Epidermal melanocyte (primary cell): ENCODE data around the gene KCNJ2.

Source experiments
- DNase-seq: peaks from one replicate; pipeline ENCODE4 v3.0.0; 2011; ENCODE audit warnings: low spot score; ENCODE audit not compliant: insufficient read length

Gene KCNJ2

DNA sequence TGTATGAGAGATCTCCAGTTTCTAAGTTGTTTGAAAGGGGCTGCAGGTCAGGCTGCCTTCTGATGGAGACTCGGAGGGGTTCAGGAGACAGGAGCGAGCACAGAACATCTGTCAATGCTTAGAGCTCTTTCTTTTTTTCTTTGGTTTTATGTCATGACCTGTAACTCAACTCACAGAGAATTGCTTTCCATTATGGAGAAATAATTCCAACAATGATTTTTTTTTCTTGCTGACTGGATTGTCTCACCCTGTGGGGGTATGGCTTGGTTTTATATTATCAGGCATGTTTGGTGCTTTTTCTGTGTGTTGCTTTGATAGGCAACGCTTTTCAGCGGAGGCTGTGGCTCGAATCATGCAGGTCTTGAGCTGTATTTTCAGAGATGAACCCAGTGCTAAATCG lies 10.7 kb upstream of the KCNJ2 start:
- DNase-seq = no peak

DNA sequence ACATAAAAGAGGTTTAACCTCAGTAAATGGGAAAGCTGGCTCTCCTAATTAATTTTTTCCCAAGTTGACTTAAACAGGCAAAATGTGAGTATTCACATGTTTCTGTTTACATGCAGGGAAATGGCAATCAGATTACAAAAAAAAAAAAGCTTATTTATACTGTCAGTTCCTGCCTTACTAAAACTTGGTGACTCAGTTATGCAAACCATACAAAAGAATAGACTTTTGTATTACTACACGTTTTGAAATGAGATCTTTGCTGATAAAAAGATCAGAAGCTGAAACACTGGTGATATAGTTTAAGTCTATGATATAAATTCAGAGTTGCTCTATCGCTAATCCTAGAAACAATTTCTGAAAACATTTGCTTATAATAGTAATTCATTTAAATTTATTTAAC lies 9.4 kb upstream of the KCNJ2 start:
- DNase-seq = no peak

DNA sequence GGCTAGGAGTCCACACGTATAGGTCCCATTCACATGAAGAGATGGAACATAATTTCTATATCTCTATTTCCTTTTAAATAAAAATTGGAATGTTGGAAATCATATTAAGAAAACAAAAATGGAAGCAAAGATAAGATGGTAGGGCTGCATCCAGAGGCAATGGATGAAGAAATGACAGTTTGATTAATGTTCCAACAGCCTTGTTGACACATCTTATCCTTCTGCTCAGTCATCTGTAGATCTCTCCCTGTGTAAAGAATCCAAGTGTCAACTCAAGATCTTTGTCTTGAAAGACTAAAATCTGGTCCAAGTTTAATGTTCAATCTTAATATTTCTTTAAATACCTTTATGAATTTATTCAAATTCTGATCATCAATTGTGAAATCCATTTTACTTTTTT lies 7.8 kb upstream of the KCNJ2 start:
- DNase-seq = no peak

DNA sequence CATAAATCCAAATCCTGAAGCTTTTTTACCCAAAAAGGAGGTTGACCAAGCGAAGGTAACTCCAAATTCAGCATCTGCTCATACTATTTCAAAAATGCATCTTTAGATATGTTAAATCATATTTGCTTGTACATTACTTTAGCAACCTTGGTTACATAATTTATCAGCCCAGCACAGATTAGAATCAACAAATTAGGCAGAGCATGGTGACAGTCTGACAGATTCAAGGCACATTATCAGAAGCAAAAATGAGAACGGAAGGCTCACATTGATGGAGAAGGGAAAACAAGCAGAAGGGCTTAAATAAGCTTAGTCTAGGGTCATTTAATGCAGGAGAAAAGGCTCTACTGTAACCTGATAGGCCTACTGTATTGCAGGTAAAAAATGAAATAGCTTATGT lies 3.9 kb upstream of the KCNJ2 start:
- DNase-seq = no peak

DNA sequence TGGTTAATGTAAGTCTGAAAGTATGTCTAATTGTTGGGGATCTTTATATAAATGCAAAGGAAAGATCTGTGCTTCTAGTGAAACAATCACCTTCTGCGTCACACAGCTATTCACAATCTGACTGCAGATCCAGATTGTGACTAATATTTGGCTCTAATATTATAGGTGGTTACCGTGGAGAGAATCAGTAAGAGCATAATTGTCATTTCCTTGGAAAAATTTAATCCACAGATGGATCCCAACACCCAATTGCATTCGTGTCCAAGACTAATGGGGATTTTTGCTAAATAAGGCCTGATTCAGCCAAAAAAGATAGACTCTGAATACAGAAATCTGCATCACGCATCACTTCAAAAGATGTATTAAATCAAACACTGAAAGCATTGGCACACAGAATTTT lies 2.7 kb upstream of the KCNJ2 start:
- DNase-seq = no peak

DNA sequence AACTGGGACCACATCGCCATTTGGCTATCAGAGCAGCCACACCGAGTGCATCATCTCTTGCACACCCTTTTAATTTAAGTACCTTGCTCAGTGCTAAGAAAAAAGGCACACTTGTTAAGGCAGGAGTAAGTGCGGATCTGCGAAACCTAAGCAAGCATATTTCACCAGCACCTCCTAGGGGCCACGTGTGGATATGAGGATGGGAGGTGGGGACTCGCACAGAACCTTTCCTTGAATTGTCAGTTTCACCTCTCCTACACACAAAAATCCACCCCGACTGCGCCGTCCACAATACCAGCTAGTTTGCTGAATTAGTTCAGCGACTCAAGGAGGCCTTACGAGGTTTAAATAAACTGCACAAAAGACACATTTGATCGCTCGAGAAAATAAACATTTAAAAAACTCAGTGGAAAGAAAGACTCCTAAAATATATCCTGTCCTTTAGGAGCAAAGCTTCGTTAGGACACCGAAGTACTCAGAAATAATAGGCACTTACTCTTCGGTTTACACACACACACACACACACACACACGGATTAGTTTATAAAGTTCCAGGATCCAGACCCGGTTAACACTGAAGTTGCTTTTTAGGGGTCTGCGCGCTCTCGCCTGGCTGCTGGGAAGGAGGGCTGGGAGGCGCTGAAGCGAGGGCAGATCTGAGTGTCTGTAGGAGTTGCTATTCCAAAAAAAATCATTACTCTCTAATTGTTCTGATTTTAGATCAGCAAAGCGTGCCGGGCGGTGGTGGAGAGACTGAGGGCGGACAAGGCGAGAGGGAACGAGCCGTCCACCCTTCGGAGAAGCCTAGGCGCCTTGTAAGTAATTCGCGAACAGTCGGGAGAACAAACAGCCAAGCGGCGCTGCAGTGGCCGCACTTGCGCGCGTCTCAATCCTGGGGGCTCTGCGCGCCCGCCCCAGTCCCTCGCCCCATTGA lies 1.0 kb upstream of the KCNJ2 start:
- no peak for DNase-seq

DNA sequence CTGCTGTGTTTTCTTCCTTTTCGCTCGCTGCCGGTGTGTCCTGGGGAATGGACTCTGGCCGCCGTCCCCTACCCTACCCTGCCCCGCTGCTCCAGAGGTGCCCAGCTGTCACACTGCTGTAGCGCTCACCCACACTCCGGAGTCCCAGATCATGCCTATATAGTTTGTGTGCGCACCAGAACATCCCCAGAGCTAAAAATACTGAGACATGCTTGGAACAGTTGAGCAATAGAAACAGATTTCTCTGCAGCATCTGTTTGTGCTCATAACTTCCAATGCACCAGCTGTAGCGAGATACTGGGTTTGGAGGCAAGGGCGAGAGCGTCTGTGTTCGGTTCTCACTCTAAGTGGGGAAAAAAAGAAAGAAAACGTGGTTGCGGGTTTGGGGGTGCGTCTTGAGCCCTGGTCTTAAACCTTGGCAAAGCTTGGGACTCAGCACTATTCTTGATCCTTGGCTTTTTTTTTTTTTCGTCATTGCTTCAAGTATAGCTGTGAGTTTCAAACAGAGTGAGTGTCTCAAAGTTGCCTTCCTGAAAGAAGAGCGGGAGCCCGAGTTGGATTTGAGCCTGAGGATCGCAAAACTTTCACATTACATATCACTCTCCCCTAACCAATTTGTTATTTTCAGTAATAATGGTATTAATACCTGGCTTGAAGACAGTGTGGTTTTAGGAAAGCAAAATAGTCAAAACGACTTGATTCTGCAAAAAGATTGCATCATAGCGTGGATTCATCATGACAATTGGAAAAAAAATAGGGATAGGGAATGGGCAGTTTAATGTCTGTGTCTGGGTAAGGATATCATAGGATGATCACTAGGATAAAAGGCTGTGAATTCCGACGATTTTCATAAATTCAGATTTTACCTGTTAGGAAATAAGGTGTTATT lies 621 bp downstream of the KCNJ2 start:
- DNase-seq = no peak

DNA sequence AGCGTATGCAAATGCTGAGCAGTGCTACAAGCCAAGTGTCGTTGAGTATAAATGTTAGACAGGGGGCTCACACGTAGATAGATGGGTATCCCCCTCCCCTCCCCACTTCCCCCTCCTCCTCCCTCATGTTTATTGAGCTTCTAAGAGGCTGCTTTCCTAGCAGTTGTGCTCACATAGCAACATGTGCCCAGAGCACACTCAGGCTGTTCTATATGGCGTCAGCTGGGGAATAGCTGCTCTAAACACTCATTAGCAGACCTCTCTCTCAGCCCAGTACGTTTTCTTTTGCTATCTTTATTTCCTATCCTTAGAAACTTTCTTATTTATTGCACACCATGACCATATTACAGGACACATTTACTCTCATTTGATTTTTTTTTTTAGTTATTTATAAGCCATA lies 1.8 kb downstream of the KCNJ2 start:
- no peak for DNase-seq

DNA sequence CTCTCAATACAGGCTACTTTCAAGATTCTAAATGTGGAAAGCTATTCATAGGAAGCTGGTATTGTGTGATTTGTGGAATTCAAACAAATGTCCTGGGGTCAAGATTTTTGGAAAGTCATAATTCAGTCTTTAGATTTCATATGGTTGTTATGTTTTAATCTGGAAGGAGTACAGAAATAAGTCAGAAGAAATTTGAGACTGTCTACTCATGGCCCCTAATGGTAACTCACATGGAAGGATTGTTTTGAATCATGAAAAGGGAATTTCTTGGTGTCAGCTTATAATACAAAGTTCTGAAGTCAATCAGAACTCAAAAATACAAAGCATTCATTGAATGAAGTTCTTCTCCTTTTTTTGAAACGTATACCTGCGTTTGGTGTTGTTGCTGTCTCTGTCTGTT lies 3.1 kb downstream of the KCNJ2 start:
- no peak for DNase-seq

DNA sequence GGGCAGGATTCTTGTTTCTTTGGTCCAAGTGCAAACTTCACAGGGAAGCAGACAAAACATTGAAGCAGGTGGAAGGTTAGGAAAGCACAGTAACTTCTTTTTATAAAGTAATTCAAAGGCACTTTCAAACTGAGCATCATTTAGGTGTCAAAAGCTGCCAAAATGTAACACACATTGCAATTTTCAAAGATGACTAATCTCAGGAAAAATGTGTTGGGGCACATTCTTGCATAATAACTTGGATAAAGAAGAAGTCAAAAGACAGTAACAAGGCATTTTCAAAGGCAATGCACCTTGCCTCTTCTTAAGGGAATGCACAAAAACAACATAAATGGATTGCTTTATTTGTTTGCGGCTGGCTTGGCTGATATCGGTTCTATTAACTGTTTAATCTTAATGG lies 3.6 kb downstream of the KCNJ2 start:
- DNase-seq = no peak

DNA sequence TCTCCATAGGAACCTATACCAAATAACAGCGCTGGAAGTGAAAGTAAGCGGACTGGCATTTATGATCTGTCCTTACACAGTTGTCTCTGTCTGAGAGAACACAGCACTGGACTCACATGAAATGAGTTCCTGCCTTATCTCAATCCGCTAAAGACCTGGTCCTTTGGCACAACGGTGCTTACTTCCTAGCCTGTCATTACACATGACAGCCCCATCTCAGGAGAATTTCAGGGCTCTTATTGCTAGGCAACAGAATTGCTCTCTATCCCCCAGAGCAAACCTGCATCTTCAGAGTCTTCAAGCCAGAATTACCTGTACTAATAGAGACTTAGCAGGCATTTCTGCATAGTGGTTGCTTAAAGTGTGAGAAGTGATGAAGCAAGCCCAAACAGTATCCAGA lies 4.3 kb downstream of the KCNJ2 start:
- no peak for DNase-seq

DNA sequence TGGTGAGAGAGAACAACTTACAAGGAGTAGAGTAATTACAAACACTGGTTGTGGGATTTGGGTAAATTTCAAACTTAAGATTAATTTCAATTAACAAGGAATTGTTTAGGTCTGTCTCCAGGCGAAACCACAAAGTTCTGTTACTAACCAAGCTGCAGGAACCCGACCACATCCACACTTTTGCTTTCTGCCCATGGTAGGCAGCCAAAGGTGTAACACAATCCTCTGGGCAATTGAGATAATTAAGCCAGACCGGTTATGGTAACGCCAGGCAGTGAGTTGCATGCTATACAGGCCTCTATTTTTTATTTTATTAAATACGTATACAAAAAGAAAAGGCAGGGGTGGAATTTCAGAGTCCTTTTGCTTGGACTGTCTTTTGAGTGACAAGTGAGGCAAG lies 12.0 kb downstream of the KCNJ2 start:
- DNase-seq = no peak

DNA sequence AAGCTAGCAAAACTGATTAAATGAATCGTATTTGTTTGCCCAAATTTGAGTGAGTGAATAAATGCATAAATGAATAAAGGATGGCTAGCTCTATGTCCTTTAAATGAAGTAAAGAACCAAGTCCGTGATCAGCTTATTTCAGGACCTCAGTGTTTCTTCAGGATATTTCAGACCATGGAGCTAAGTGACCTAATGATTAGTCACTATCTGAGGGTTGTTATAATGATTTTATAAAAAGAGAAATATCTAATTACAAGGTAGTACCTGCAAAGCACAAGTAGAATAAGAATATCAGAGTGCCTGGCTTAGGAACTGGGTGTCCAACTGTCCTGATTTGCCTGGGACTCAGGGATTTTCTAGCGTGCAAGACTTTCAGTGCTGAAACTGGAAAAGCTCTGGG lies 12.5 kb downstream of the KCNJ2 start:
- DNase-seq = no peak

DNA sequence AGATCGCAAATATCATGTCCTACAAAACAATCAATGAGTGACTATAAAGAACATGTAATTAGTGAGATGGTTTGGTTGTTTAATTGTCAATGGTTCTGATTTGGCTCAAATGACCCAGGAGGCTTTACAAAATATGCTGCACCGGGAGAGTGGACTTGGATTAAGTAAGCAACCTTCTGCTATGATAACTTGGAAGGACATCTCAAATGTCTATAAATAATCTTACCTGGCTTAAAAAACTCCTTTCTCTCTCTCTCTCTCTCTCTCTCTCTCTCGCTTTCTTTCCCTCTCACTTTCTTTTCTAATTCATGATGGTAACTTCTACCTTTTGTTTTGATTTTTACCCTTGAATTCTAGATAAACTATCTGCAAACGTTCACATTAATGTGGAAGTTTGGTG lies 14.2 kb downstream of the KCNJ2 start:
- no peak for DNase-seq

DNA sequence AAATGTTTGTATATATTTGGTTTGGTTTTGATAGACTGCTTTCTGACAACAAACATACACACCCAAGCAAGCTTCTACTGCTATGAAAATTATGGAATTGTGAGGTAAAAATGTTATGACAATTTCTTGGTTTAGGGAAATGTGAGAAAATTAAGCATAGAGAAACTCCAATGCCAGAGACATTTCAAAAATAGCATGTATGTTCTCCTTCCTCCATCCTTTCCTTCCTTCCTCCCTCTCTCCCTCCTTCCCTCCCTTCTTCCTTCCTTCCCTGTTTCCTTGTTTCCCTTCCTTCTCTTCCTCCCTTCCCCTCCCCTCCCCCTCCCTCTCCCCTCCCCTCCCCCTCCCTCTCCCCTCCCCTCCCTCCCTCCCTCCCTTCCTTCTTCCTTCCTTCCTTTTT lies 14.9 kb downstream of the KCNJ2 start:
- DNase-seq = no peak

DNA sequence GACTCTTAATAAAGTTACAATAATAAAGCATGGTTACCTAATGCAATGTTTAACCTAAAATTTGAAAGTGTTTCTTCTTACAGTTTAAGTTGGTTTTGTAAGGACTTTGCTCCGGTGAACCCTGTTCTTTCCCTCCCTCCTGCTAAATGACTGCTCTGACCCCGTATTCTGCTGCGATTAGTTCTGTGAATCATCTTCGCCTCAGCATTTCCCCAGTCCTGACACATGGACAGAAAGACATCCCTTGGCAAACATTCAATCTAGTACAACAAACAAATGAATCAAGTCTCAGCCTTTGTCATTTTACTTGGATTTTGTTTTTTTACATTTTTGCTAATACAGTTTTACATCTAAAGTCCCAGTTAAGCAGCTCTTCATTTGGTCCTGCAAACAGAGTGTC lies 15.4 kb downstream of the KCNJ2 start:
- DNase-seq = no peak

DNA sequence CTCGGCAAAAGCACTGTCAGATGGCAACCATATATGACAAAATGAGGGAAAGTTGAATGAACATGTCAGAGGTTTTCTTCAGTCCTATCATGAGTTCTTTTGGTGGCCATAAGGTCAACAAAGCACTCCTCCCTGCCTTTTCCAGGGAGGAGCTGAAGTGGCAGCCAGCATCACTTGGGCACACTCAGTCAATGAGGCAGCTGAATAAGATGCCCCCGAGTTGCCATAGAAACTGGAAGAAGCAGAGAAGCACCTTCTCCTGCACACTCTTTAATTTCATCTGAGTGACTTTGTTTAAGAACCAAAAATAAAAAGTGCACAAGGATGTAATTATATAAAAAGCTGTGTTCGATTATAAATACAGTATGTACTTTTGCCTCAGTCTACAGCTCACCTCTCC lies 16.0 kb downstream of the KCNJ2 start:
- DNase-seq = no peak

DNA sequence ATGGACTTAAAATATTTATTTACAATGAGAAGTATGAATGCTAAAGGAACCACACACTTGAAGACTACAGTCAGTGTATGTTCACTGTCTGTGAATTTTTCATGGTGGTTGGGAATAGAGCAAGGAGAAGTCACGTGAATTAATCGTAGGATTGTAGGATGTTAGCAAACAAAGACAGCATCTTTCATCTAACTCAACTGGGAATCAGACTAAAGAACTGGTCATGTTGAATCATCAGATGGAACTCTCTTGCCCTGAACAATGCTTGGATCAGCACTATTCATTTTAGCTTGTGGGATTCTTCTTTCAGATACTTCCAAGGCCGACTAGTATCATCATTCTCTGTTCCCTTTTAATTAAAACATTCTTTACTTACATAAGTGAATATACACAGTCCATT lies 18.1 kb downstream of the KCNJ2 start:
- no peak for DNase-seq

DNA sequence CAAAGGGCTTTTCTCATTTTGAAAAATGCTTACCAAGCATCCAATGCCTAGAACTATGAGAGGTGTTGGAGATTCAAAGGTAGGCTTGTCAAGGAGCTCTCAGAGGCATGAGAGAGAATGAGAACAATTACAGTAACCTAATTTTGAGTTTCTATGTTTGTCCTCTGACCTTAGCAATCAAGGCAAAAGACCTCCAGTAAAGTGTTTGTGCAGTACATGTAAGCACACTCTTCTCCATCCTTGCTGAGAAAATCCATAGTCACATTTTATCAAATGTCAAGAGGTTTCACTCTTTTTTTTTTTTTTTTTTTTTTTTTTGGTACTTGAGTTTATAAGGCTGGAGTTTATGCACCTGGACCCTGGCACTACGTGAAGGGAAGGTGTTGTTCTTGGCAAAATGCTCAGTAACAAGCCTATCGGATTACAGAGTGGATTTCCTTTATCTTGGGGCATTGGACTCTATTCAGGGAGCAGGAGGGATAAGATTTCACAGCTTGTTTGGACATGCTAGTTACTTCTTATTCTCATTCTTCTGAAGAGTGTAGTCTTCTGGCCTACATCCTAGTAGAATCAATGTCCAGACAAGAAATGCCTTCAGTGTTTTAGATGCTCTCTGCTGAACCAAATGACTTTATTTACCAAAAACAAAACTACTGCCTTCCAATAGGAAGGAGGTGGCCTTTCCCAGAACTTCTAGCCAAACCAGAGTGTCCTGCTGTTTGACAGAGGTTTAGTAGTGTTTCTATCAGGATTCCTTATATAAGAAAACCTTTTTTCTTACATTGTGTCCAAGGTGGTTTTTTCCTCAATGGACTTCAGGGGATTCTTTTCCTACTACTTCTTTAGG lies 21.9 kb downstream of the KCNJ2 start:
- DNase-seq = no peak

DNA sequence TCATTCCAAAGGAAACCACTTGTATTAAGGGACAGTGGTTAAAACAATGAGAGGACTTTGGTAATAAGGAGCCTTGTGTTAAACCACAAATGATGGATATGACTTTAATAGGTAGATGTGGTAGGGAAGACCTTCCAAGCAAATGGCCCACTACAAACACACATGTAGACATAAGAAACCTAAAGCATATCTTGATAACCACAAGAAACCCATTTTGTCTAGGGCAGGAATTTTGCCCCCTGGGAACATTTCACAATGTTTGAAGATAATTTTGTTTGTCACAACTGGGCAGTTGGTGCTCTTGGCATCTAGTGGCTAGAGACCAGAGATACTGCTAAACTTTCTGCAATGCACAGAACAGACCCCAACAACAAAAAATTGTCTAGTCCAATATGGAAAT lies 25.8 kb downstream of the KCNJ2 start:
- DNase-seq = no peak

DNA sequence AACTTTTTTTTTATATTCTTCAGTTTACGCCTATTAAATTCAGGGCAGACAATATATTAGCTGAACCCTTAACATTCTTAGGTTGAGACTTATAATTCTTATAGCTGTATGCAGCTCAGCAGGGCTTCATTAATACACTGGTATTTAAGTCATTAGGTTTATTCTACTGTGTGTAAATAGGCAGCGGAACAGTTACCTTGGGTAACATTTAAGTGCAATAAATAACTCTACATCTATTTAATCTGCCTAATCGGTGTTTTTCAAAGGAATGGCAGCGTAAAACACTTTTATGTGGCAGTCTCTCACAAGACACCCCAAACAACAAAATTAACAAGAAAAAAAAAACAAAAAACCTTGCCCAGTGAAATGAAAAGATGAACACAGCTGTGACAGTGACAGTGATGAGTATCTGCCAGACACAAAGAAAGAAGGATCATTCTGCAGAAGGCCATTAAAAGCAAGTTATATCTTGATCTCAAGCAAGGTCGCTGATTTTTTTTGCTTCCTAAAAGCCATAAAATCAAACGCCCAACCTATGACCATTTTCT lies 32.6 kb downstream of the KCNJ2 start:
- DNase-seq = no peak
